ENCODE results near the gene APOA5. TPM values are rescaled to one million over a fixed set of nuclear protein-coding genes. Genes with fewer than 3 reads are reported as not detected.

APOA5 gene
- total RNA-seq, 5 donors from 2014 or later (not counting 1 experiment from before 2014, with no cell fraction given) = 0.19 to 0.85 TPM; not detected in 3

GRCh38 chr11:116786326-116786725 lies 5.4 kb downstream of the APOA5 start:
- Histone ChIP-seq H3K27ac (ENCODE audit: low read length) (no peak overlapping the region), H3K9me3 (no peaks in the 10 kb centered on the region), H3K4me3 (ENCODE audit: control insufficient read depth in 1 of 2, extremely low read depth in 1 of 2, low read length in 1 of 2) (no peak overlapping the region), H3K36me3 (ENCODE audit: control insufficient read depth in 2 of 2, extremely low read depth in 1 of 2, insufficient read depth in 1 of 2, low read length in 1 of 2) (peaks cover 4 to 52% of the 10 kb centered on the region in 2 donors), H3K4me1 (ENCODE audit: control insufficient read depth in 1 of 2, extremely low read depth in 1 of 2, insufficient read depth in 2 of 2, low read length in 2 of 2) (peaks cover 9 to 32% of the 10 kb centered on the region in 2 experiments), H3K27me3 (replicated peaks in 1 of 2; ENCODE audit: control insufficient read depth in 2 of 2, extremely low read depth in 1 of 2, insufficient read depth in 2 of 2, low read length in 1 of 2) (peaks cover 0 to 11% of the 10 kb centered on the region in 2 experiments)
- POLR2A ChIA-PET = interaction anchor here (0.6 to 2.3 kb wide), 5 partner anchors 9 to 320 kb away, joined by 3 to 8 read pairs (median 3); partner anchors contain the start of gene BUD13 (in 1 of the 2)
- Mint-ChIP-seq H3K27me3 (no peaks in the 10 kb centered on the region), H3K9me3 (no peaks in the 10 kb centered on the region), H3K36me3 (peaks cover 51% of the 10 kb centered on the region), H3K4me3 (peak overlapping the region; percentile 82 to 97 (median 93)), H3K27ac (peak overlapping the region in 1 of 2 donors; percentile 87), H3K4me1 (peaks cover 47 to 70% (median 67%) of the 10 kb centered on the region in 3 donors)
- ATAC-seq (replicated peaks in 1 of 4) (no peak), DNase-seq (no peak)
- WGBS (ENCODE audit: insufficient coverage) = 92% methylated on average over 2 of the region's 2 CpGs
- CTCF ChIA-PET = interaction anchor here (0.6 to 2.3 kb wide), 3 partner anchors 12 to 320 kb away, joined by 3 to 14 read pairs (median 4); no protein-coding TSS in a partner anchor

- ATAC-seq (replicated peaks in 1 of 4) = no peak
- Mint-ChIP-seq H3K9me3 (no peaks in the 10 kb centered on the region), H3K36me3 (peaks cover 80% of the 10 kb centered on the region), H3K27me3 (no peaks in the 10 kb centered on the region), H3K27ac (peak overlapping the region; percentile 27 to 69), H3K4me1 (peaks cover 32 to 59% (median 53%) of the 10 kb centered on the region in 3 donors), H3K4me3 (no peak overlapping the region)
- ChIA-PET POLR2A (no interaction called here), CTCF (no interaction called here)
- no peaks in the 10 kb centered on the region for H3K27me3 ChIP-seq (replicated peaks in 1 of 2; ENCODE audit: control insufficient read depth in 2 of 2, extremely low read depth in 1 of 2, insufficient read depth in 2 of 2, low read length in 1 of 2)
- WGBS (ENCODE audit: insufficient coverage) = 47% methylated on average over 2 of the region's 4 CpGs
- H3K36me3 ChIP-seq (ENCODE audit: control insufficient read depth in 2 of 2, extremely low read depth in 1 of 2, insufficient read depth in 1 of 2, low read length in 1 of 2) = peaks cover 4 to 86% of the 10 kb centered on the region in 2 donors
- H3K9me3 ChIP-seq = no peaks in the 10 kb centered on the region
- no peak for DNase-seq
- H3K4me3 ChIP-seq (ENCODE audit: control insufficient read depth in 1 of 2, extremely low read depth in 1 of 2, low read length in 1 of 2) = no peak overlapping the region
- peaks cover 9 to 12% of the 10 kb centered on the region in 2 experiments for H3K4me1 ChIP-seq (ENCODE audit: control insufficient read depth in 1 of 2, extremely low read depth in 1 of 2, insufficient read depth in 2 of 2, low read length in 2 of 2)
- H3K27ac ChIP-seq (ENCODE audit: low read length) = no peak overlapping the region
Measured at GRCh38 chr11:116782728-116783127, 9.0 kb downstream of the APOA5 start.

GRCh38 chr11:116778556-116778955 lies 13.1 kb downstream of the APOA5 start:
- ATAC-seq (replicated peaks in 1 of 4) (no peak), DNase-seq (no peak)
- ChIA-PET POLR2A (no interaction called here), CTCF (no interaction called here)
- no peak overlapping the region for H3K27ac ChIP-seq (ENCODE audit: low read length)
- WGBS (ENCODE audit: insufficient coverage) = 91% methylated on average over 4 of the region's 4 CpGs
- peaks cover 0 to 1% of the 10 kb centered on the region in 2 experiments for H3K4me1 ChIP-seq (ENCODE audit: control insufficient read depth in 1 of 2, extremely low read depth in 1 of 2, insufficient read depth in 2 of 2, low read length in 2 of 2)
- no peak overlapping the region for H3K4me3 ChIP-seq (ENCODE audit: control insufficient read depth in 1 of 2, extremely low read depth in 1 of 2, low read length in 1 of 2)
- Mint-ChIP-seq H3K27ac (peak overlapping the region in 1 of 2 donors; percentile 52), H3K4me1 (peaks cover 14 to 36% (median 32%) of the 10 kb centered on the region in 3 donors), H3K9me3 (no peaks in the 10 kb centered on the region), H3K27me3 (no peaks in the 10 kb centered on the region), H3K4me3 (no peak overlapping the region), H3K36me3 (peaks cover 60% of the 10 kb centered on the region)
- no peaks in the 10 kb centered on the region for H3K27me3 ChIP-seq (replicated peaks in 1 of 2; ENCODE audit: control insufficient read depth in 2 of 2, extremely low read depth in 1 of 2, insufficient read depth in 2 of 2, low read length in 1 of 2)
- H3K36me3 ChIP-seq (ENCODE audit: control insufficient read depth in 2 of 2, extremely low read depth in 1 of 2, insufficient read depth in 1 of 2, low read length in 1 of 2) = peaks cover 6 to 63% of the 10 kb centered on the region in 2 donors
- no peaks in the 10 kb centered on the region for H3K9me3 ChIP-seq

- ATAC-seq (replicated peaks in 1 of 4) (no peak), DNase-seq (no peak)
- Histone ChIP-seq H3K27ac (ENCODE audit: low read length) (no peak overlapping the region), H3K4me3 (ENCODE audit: control insufficient read depth in 1 of 2, extremely low read depth in 1 of 2, low read length in 1 of 2) (no peak overlapping the region), H3K4me1 (ENCODE audit: control insufficient read depth in 1 of 2, extremely low read depth in 1 of 2, insufficient read depth in 2 of 2, low read length in 2 of 2) (peaks cover 6 to 10% of the 10 kb centered on the region in 2 experiments), H3K36me3 (ENCODE audit: control insufficient read depth in 2 of 2, extremely low read depth in 1 of 2, insufficient read depth in 1 of 2, low read length in 1 of 2) (peaks cover 2 to 49% of the 10 kb centered on the region in 2 donors), H3K9me3 (no peaks in the 10 kb centered on the region), H3K27me3 (replicated peaks in 1 of 2; ENCODE audit: control insufficient read depth in 2 of 2, extremely low read depth in 1 of 2, insufficient read depth in 2 of 2, low read length in 1 of 2) (no peaks in the 10 kb centered on the region)
- Mint-ChIP-seq H3K27ac (no peak overlapping the region), H3K9me3 (no peaks in the 10 kb centered on the region), H3K36me3 (peaks cover 45% of the 10 kb centered on the region), H3K27me3 (no peaks in the 10 kb centered on the region), H3K4me3 (no peak overlapping the region), H3K4me1 (peaks cover 21 to 23% (median 22%) of the 10 kb centered on the region in 3 donors)
- WGBS (ENCODE audit: insufficient coverage) = 96% methylated on average over 5 of the region's 7 CpGs
- ChIA-PET POLR2A (interaction anchor here in 1 of 2 donors (0.6 kb wide), 1 partner anchor 10 kb away, joined by 3 read pairs; no protein-coding TSS in a partner anchor), CTCF (interaction anchor here in 1 of 2 donors (1.3 kb wide), 1 partner anchor 14 kb away, joined by 10 read pairs; no protein-coding TSS in a partner anchor)
Measured at GRCh38 chr11:116777056-116777455, 14.6 kb downstream of the APOA5 start.

- POLR2A ChIA-PET = interaction anchor here in 1 of 2 donors (2.0 kb wide), 1 partner anchor 10 kb away, joined by 8 read pairs; the partner anchor contains the start of gene ZPR1
Measured at GRCh38 chr11:116776522-116776984, 15.1 kb downstream of the APOA5 start.

GRCh38 chr11:116775975-116776374 lies 15.7 kb downstream of the APOA5 start:
- Mint-ChIP-seq H3K4me1 (peaks cover 24 to 28% (median 27%) of the 10 kb centered on the region in 3 donors), H3K27me3 (no peaks in the 10 kb centered on the region), H3K9me3 (no peaks in the 10 kb centered on the region), H3K36me3 (peaks cover 37% of the 10 kb centered on the region), H3K27ac (peak overlapping the region in 1 of 2 donors; percentile 54), H3K4me3 (no peak overlapping the region)
- CTCF ChIA-PET = no interaction called here
- Histone ChIP-seq H3K36me3 (ENCODE audit: control insufficient read depth in 2 of 2, extremely low read depth in 1 of 2, insufficient read depth in 1 of 2, low read length in 1 of 2) (peaks cover 2 to 41% of the 10 kb centered on the region in 2 donors), H3K4me3 (ENCODE audit: control insufficient read depth in 1 of 2, extremely low read depth in 1 of 2, low read length in 1 of 2) (no peak overlapping the region), H3K9me3 (no peaks in the 10 kb centered on the region), H3K27ac (ENCODE audit: low read length) (no peak overlapping the region), H3K27me3 (replicated peaks in 1 of 2; ENCODE audit: control insufficient read depth in 2 of 2, extremely low read depth in 1 of 2, insufficient read depth in 2 of 2, low read length in 1 of 2) (no peaks in the 10 kb centered on the region), H3K4me1 (ENCODE audit: control insufficient read depth in 1 of 2, extremely low read depth in 1 of 2, insufficient read depth in 2 of 2, low read length in 2 of 2) (peaks cover 16 to 18% of the 10 kb centered on the region in 2 experiments)
- no peak for ATAC-seq (replicated peaks in 1 of 4)
- POLR2A ChIA-PET = interaction anchor here in 1 of 2 donors (2.0 kb wide), 1 partner anchor 11 kb away, joined by 8 read pairs; the partner anchor contains the start of gene ZPR1
- no peak for DNase-seq
- WGBS (ENCODE audit: insufficient coverage) = 91% methylated on average over 4 of the region's 5 CpGs

More at GRCh38 chr11:116776522-116776984, 15.1 kb downstream of the APOA5 start:
- no peaks in the 10 kb centered on the region for H3K27me3 ChIP-seq (replicated peaks in 1 of 2; ENCODE audit: control insufficient read depth in 2 of 2, extremely low read depth in 1 of 2, insufficient read depth in 2 of 2, low read length in 1 of 2)
- H3K4me3 ChIP-seq (ENCODE audit: control insufficient read depth in 1 of 2, extremely low read depth in 1 of 2, low read length in 1 of 2) = no peak overlapping the region
- Mint-ChIP-seq H3K9me3 (no peaks in the 10 kb centered on the region), H3K4me1 (peaks cover 24 to 28% (median 28%) of the 10 kb centered on the region in 3 donors), H3K27me3 (no peaks in the 10 kb centered on the region), H3K36me3 (peaks cover 43% of the 10 kb centered on the region), H3K27ac (peak overlapping the region in 1 of 2 donors; percentile 24), H3K4me3 (no peak overlapping the region)
- CTCF ChIA-PET = interaction anchor here in 1 of 2 donors (1.3 kb wide), 1 partner anchor 14 kb away, joined by 10 read pairs; no protein-coding TSS in a partner anchor
- no peak for ATAC-seq (replicated peaks in 1 of 4)
- no peaks in the 10 kb centered on the region for H3K9me3 ChIP-seq
- no peak for DNase-seq
- H3K27ac ChIP-seq (ENCODE audit: low read length) = no peak overlapping the region
- peaks cover 11 to 15% of the 10 kb centered on the region in 2 experiments for H3K4me1 ChIP-seq (ENCODE audit: control insufficient read depth in 1 of 2, extremely low read depth in 1 of 2, insufficient read depth in 2 of 2, low read length in 2 of 2)
- peaks cover 2 to 46% of the 10 kb centered on the region in 2 donors for H3K36me3 ChIP-seq (ENCODE audit: control insufficient read depth in 2 of 2, extremely low read depth in 1 of 2, insufficient read depth in 1 of 2, low read length in 1 of 2)

All from T-cell (primary cell).